Left renal pelvis (tissue), 4 donors: ENCODE measurements around the gene SFSWAP. TPM values are rescaled to one million over a fixed set of nuclear protein-coding genes. Genes with fewer than 3 reads are reported as not detected.
A peak's percentile ranks its signal among the peaks of the same experiment; 100 is the strongest.
"Not testable (repeated sequence)": the region's sequence is repeated elsewhere in the genome, so short reads cannot be mapped to it uniquely, and the experiment has no call there.

Source experiments
- DNase-seq, 4 donors: peaks; one replicate each; pipeline ENCODE4 v3.0.0-alpha.2; 2013; ENCODE audit warnings: low read depth in 4 of 4, low spot score in 3 of 4
- polyA plus RNA-seq, 4 donors: library from polyadenylated mRNA; unstranded; fragments of 120-200 nt; gene quantifications; one replicate each; pipeline ENCODE4 v1.2.1, GENCODE V29; 2013; ENCODE audit not compliant: insufficient read length in 4 of 4

SFSWAP gene
- polyA plus RNA-seq = 10 to 100 TPM; 40.3 to 58.4 (median 47.4) TPM

DNA sequence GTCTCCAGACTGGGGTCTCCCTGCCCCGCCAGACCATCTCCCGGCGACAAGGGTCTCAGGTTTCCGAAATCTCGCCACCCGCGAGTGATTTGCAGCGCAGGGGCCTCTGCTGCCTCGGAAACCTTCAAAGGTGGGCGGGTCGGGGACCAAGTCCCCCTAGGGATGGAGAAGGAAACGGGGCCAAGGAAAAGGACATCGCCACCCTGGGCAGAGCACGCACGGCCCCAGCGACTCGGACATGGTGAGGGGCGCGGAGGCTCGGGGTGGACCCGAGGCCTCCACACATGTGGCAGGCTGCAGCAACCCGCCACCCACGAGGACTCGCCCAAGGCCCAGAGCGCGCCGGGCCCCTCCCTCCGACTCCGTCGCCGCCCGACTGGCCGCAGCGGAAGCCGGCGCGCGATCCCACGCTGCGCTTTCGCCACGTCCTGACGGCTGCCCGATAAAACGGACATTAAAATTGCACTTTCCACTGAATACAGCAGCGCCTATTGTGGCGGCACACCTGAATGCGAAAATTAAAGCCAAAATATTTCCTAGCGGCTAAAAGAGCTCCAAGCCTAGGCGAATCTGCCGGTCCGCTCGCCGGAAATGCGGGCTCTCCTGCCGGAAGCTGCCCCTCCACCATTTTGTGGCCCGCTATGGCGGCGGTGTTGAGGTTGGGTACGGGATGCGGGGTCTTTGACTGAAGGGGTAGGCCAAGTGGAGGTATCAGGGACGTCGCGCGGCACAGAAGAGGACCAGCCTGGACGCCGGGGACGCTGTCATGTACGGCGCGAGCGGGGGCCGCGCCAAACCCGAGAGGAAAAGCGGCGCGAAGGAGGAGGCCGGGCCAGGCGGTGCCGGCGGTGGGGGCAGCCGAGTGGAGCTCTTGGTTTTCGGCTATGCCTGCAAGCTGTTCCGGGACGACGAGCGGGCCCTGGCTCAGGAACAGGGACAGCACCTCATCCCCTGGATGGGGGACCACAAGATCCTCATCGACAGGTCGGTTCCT, at the start of gene SFSWAP:
Gene SFSWAP (plus strand): TSS at position 627 of the 994 bp plus-strand sequence. CDS start 140 bp downstream, at position 767.
- peak; percentile 63 to 79 (median 70) for DNase-seq

DNA sequence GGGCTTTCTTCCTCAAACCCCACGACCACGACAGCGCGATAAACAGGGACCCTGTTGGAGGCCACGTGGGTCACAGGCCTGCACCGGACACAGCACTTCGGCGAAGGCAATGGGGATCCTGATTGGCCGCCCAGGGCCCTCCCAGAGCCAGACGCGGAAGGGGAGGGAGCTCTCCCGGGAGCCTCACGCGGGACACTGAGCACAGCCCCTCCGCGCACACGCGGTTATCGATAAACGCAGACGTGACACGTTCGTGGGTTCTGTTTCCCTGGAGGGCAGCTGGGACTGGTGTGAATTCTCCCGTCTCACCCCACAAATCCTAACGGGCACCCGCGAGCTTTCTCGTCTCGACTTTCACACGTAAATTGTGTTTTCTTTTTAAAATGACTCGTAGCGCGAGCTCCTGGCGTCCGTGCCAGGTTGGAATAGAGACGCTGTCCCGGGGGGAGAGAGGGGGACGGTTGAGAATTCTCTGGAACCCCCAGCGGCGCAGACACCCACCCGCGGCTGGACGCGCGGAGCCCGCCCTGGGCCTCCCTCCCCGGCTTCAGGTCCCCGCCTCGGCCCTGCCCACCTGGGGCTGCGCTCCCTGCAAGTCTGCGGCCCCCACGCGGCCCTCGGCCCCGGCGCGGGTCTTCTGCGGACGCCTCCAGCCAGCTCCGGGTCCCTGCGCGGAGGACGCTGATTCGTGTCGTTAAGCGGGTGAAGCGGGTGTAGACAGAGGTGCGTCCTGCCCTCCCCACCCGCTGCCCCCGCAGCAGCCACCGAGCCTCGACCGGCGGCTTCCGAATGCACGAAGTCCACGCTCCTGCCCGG, 49.5 kb upstream of the SFSWAP start:
- not testable (repeated sequence) for DNase-seq

DNA sequence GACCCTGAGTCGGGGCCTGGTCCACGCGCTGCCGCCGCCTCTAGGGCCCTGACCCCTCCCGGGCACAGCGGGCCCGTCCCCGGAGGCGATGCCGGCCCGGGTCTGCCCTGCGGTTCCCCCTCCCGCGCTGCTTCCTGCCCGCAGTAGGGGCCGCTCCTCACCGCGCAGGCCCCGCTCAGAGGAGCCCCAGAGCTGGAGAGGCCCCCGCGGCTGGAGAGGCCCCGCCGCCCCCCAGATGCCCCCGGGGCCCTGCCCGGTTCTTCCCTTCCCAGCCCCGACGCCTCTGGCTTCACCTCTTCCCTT, 49.0 kb upstream of the SFSWAP start:
- DNase-seq = not testable (repeated sequence)

DNA sequence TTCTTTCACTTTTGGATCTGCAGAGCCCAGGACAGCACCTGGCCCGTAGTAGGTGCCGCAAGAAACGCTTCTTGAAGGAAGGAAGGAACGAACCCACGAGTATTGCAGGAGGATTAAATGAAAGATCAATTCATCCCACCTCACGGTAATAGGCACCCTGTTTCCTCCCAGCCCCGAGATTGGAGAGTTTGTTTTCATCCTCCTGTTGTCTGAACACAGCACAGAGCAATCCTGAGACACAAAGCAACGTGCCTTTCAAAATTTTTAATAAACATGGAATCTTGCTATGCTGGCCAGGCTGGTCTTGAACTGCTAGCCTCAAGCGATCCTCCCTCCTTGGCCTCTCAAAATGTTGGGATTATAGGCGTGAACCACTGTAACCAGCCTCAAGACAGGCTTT, 48.5 kb upstream of the SFSWAP start:
- not testable (repeated sequence) for DNase-seq

DNA sequence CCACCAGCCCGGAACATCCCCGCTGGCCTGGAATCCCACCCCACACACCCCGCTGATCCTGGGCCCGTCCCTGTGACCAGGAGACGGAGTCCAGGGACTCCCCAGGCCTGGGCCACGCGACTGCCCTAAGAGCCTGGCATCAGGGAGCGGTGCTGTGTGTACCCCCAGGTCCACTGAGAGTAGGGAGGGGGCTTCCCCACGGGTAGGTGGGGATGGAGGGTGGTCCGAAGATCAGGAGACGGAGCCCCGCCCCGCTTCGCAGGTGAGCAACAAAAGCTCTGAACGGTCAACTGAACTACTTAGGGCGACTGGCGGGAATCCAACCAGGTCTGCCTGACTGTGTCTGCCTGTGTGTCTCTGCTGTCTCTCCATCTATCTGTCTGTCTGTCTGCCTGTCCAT, 45.2 kb upstream of the SFSWAP start:
- not testable (repeated sequence) for DNase-seq

DNA sequence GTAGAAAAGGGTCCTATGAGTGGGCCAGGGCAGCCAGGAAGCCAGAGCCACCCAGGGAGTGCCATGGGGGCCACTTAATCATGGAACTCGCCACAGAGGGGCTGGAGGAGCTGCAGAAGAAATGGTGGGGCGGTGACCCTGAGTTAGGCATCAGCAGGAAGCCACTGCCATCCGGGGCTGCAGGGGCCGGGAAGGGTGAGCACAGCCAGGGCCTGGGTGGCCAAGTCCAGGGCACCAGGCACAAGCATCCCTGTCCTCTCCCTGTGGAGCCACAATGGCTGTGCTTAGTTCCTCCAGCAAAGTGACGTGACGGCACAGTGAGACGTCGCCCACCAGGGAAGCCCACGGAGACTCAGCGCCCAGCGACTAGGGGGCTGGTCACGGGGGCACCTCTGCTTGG, 44.4 kb upstream of the SFSWAP start:
- DNase-seq = not testable (repeated sequence)

DNA sequence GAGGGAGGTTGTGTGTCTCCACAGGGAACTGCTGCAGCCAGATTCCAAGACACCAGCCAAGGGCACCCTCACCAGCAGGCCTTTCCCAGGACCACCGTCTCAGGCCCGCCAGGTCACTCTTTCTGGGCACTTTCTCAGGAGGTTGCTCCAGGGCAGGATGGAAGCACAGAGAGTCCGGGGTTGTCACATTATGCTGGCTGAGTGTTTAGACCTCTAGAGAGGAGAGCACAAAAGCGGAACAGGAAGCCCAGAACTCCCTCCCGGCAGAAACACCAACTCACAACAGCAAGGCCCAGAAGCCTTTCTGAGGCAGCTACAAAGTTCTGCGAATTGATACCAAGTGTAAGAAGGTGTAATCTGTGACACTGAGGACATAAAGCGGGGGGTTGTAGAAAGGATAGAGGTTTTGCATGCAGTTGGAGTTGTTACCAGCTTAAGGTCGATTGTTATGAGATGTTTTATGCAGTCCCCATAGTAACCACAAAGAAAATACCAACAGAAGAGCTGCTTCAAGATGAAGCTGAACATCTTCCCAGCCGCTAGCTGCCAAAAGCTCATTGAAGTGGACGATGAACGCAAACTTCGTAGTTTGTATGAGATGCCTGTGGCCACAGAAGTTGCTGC, 43.8 kb upstream of the SFSWAP start:
- DNase-seq = not testable (repeated sequence)

DNA sequence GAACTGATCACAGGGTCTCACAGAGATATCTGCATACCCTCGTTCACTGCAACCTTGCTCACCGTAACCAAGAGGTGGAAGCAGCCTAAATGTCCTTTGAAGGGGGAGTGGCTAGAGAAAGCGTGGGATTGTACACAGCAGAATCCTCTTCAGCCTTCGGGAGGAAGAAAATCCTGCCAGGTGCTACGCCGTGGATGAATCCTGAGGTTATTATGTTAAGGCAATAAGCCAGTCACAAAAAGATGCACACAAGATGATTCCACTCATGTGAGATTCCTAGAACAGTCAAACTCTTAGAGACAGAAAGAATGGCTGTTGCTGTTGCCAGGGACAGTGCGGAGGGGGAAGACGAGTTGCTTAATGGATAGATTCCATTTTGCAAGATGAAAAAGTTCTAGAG, 39.6 kb upstream of the SFSWAP start:
- no peak for DNase-seq

DNA sequence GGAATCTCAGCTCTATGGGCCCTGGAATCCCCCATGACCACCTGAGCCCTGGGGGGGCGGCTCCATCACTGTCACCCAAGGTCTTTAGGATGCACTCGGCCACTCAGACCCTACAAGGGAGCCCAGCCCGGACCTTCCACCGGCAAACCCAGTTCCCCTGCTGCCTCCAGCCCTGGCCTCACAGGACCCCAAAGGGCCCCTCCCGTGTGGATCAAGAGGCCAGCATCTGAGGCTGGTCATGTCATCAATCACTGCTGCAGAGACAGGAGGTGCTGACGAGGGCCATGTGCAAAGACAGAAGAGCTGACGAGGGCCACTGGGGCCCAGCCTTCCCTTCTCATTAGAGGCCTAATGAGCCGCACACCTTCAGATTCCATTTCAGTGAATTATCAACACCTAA, 39.0 kb upstream of the SFSWAP start:
- no peak for DNase-seq

DNA sequence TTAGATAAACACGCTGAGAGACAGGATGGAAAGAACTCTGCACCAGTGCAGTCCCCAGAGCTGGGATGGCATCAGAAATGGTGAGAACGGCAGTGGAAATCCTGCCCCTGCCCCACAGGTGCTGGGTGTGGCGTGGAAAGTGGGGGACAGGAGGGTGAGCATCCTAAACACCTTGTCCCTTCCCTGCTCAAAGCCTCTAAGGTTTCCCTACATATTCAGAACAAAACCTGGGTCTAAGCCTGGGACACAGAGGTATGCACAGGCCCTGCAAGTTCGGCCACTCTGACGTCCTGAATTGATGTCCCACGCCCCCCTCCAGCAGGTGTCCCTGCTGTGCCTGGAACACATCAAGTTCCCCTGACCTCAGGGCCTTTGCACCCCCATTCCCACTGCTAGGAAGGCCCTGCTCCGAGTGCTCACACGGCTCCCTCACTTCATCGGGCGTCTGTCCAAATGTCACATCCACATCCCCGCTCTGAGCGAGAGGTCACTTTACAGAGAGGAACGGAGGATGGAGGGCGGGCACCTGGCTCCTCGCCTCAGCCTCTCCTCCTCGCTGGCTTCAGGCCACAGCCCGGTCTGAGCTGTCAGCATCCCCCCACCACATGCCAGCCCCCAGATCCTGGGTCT, 38.5 kb upstream of the SFSWAP start:
- no peak for DNase-seq

DNA sequence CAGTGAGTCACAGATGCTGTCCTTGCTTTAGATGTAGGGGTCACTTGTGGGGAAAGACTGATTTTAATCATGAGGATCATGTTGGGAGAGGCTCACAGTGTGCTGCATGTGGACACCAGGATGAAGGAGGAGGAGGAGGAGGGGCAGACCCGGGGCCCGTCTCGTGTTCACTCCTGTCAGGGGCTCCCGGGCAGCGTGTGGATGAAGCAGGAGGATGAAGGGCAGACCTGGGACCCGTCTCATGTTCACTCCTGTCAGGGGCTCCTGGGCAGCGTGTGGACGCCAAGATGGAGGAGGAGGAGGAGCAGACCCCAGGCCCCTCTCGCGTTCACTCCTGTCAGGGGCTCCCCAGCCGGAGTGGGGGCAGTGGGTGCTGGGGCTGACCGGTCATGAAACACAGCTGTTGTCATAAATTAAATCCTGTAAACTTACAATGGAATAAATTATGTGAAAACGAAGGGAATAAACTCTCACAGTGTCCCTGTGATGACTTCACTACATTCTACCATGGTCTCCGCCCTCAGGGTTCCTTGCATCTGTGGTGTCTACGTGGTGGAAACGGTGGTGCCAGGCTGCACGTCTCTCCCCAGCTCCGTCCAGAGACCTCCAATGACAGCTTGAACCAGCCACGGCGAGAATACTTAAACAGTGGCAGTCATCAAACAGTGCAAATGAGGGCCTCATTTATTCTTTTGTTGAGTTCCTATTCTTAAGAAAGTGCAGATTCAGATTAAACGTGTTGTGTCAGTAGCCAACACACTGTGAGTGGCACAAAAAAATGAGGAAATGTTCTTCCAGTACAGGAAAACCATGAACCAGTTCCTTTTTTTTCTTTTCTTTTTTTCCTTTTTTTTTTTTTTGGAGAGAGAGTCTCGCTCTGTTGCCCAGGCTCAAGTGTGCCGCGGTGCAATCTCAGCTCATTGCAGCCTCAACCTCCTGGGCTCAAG, 37.7 kb upstream of the SFSWAP start:
- DNase-seq = no peak

DNA sequence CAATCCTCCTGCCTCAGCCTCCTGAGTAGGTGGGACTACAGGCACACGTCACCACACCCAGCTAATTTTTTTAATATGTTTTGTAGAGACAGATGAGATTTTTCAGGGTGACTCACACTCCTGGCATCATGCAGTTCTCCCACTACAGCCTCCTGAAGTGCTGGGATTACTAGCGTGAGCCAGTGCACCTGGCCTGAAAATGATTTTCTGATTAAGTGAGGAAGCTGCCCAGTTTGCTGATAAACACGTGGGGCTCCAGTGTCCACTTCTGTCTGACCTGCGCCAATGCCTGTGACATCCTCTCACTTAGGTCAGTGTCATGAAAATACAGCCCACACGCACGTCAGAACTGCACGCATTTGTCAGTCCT, 37.0 kb upstream of the SFSWAP start:
- DNase-seq = no peak

DNA sequence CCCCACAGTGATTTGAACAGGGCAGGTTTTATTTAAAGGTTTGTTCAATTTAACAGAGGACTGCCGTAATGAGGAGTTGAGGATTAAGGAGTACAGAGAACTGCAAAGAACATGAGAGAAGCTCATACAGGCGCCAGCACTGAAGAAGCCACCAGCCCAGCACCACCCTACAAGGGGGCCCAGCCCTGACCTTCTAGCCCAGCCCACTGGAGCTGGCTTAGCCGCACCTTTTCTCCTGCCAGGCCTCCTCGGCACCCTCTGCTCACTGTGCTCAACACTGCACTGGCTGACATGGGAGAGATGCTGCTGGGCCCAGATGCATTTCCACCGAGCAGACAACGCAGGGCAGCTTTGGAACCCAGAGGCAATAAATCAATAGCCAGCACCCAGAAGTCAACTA, 36.5 kb upstream of the SFSWAP start:
- DNase-seq = no peak

DNA sequence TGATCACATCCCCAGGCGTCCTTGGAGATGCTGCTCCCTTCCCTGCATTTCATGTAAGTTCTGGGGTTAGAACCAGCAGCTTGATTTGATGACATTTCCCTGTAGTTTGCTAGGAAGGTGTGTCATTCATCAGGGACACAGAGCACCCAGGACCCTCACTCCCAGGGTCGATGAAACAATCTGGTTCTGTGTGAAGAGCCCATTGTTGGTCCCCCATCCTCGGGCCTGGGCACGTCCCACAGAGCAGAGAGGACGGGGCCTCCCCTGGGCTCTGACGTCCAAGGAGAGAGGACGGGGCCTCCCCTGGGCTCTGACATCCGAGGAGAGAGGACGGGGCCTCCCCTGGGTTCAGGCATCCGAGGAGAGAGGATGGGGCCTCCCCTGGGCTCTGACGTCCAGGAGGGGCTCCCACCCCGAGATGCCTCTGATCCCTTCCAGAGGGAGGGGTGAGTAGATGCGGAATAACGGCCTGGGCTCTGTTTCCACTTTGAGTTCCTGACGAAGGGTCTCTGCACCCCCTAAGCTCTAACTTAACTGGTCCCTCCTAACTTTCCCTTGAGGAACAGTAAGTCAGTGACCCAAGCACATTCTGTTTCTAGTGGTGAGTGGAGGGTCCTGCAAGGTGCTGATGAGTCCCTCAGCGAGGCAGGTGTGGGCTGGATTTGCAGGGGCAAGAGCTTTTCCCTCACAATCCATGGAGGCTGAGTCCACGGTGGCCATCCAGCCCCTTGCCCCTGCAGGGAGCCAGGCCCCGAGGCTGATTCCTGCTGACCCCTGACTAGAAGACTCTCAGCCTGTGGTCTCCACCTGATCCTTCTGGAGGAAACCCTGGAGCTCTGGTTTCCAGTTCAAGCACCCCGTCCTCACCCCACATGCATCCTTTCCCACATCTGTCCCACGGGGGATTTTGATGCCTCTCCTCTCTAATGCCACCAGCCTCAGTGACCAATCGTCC, 35.5 kb upstream of the SFSWAP start:
- DNase-seq = no peak

DNA sequence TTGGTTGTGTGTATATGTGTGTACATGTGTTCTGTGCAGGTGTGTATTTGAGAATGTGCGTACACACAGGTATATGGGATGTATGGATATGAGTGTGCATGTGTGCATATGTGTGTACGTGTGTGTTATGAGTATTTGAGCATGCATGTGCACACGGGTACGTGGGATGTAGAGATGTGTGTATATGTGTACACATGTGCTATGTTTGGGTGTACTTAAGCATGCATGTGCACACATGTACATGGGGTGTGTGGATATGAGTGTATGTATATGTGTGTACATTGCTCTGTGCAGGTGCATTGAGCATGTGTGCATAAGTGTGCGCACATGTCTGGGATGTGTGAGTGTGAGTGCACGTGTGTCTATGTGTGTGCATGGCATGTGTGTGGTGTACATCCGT, 34.3 kb upstream of the SFSWAP start:
- DNase-seq = no peak

DNA sequence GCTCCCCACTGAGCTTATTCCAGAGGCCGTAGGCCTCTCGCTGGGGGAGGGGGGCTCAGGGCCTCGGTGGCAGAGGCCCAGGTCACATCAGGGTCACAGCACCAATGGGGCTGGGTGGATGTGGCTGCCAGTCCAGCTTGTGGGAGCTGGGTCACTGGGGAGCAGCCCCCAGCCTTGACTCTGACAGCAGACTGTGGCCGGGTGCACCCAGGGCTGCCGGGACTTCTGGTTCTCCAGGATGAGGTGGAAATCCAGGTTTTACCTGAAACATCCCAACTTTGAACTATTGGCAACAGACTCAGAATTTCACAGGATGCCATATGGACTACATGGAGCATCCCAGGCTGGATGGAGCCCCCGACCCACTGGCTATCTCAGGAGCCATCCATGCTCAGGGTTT, 33.8 kb upstream of the SFSWAP start:
- DNase-seq = not testable (repeated sequence)

DNA sequence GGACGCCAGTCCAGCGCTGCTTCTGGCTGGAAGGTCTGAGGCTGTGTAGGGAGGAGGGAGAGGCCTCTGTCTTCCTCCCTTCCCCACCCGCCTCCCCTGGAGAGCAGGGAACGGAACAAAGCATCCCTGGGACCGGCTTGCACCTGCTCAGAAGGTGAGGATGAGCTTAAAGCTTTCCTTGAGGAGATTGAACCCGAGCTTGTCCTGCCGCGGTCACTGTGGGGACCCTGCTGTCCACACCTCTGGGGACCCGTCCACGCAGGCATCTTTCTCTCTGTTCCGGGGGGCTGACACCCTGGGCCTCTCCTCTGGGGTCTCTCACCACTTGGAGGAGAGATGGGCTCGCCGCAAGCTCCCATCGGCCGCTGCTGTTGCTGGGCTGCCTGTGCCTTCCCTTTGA, 33.2 kb upstream of the SFSWAP start:
- no peak for DNase-seq

DNA sequence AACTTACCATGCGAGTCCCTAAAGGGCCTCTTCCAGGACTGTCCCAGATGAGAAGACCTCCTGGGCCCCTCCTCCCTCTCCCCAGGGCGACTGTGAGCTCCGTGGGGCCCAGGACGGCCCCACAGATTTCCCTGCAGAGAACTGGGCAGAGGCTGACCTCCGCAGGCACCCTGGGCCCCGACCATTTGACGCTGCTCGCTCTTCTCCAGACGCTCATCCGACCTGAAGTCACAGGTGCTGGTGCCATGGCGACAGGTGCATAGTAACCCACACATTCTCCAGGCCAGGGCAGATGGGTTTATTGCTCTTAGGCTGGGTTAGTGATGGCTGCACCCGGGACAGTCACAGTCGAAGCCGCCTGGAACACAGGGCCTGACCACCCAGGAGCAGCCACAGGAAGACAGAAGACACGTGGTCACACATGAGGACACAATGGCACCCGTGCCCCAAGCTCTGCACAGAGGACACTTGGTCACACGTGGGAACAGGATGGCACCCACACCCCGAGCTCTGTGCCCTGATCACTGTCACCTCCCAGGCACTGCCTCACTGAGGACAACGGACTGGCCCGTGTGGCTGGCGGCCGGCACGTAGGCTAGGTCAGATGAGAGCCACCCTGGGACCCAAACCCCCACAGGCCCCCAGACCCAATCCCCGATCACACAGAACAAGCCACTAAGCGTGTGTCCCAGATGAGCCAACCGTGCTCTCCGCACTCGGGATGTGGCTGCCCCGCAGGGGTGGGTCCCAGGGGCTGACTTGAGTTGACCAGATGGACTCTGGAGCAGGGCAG, 32.3 kb upstream of the SFSWAP start:
- not testable (repeated sequence) for DNase-seq
